Measurements from ENCODE around the gene FHL3. TPM values are rescaled to one million over a fixed set of nuclear protein-coding genes. Genes with fewer than 3 reads are reported as not detected.

Gene FHL3
- total RNA-seq, 1 experiment from 2014 or later, result 106 TPM

DNA sequence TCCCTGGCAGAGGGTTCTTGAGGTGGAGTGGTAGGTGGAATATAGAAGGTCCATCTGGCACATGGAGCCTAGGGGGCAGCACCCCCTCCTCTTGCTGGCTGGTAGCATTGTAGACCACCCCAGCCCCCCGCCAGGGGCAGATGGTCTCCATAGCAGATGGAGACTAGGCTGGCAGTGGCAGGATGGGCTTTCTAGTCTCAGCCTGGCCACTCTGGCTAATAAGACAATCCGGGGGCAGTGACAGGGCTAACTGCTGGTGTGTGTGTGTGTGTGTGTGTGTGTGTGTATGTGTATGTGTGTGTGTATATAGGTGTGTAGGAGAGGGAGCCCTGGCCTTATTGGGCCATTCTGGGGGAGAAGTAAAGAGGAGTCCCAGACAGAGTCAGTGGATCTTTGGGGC, 23.4 kb upstream of the FHL3 start:
- peaks cover 21% of the 10 kb centered on the region for H3K36me3 ChIP-seq (ENCODE audit: insufficient read depth, low read length, poor library complexity, severe bottlenecking)
- TF ChIP-seq CTCF (conservative IDR thresholded peaks at IDR 0.05; ENCODE audit: low read depth, low read length) (no peak), EZH2 (IDR thresholded peaks at IDR 0.05; ENCODE audit: borderline replicate concordance, low read depth, low read length, poor library complexity, severe bottlenecking) (no peak)
- CTCF ChIA-PET, result interaction anchor here (0.7 to 0.9 kb wide), 2 partner anchors 24 to 807 kb away, joined by 3 to 4 read pairs; no protein-coding TSS in a partner anchor
- BruUV-seq (replicated peaks), result no TSS peak
- no peaks in the 10 kb centered on the region for H3K27me3 ChIP-seq (replicated peaks; ENCODE audit: insufficient read depth, low read depth, low read length, poor library complexity)
- no peaks in the 10 kb centered on the region for H3K9me3 ChIP-seq (ENCODE audit: low read depth, low read length, poor library complexity, severe bottlenecking)
- no peak overlapping the region for H3K4me3 ChIP-seq (ENCODE audit: low read depth, low read length, poor library complexity, severe bottlenecking)
- peaks cover 69% of the 10 kb centered on the region for H3K4me1 ChIP-seq (ENCODE audit: insufficient read depth, low read length, poor library complexity, severe bottlenecking)
- intact Hi-C loops (cut with micrococcal nuclease; ENCODE audit: unreplicated experiment), result loop anchor here (5.0 to 10.0 kb wide), 3 partner anchors 266 to 789 kb away; no protein-coding TSS in a partner anchor
- DNase-seq (ENCODE audit: low spot score), result no peak
- POLR2A ChIA-PET (ENCODE audit: low non-redundant PET), result no interaction called here
- peak overlapping the region; percentile 95 for H3K27ac ChIP-seq (ENCODE audit: low read depth, low read length, poor library complexity, severe bottlenecking)

DNA sequence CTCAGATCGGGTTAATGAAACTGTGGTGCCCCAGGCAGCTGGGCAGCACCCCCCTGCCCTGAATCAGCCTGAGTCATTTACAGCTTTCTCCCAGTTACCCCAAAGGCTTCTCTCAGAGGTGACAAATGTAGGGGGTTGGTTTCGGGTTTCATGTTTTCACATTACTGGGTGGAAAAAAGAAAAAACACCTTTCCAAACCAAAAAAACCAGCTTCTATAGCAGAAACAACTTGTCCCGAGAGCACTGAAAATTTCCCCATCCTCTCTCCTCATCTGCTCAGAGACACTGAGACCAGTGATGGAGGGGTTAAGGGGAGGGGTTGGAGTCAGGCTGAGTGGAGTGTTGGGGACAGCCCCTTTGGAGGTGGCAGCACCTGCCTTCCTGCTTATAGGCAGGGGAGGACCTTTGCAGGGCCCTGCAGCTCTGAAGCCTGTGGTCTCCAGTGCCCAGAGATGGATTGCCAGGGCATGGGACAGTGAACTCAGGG, 22.8 kb upstream of the FHL3 start:
- POLR2A ChIA-PET (ENCODE audit: low non-redundant PET), result no interaction called here
- intact Hi-C loops (cut with micrococcal nuclease; ENCODE audit: unreplicated experiment), result loop anchor here (5.0 to 10.0 kb wide), 3 partner anchors 267 to 789 kb away; no protein-coding TSS in a partner anchor
- no TSS peak for BruUV-seq (replicated peaks)

More for the DNA sequence above, 22.8 kb upstream of the FHL3 start:
- Histone ChIP-seq H3K4me3 (ENCODE audit: low read depth, low read length, poor library complexity, severe bottlenecking) (no peak overlapping the region), H3K27me3 (replicated peaks; ENCODE audit: insufficient read depth, low read depth, low read length, poor library complexity) (no peaks in the 10 kb centered on the region), H3K27ac (ENCODE audit: low read depth, low read length, poor library complexity, severe bottlenecking) (peak overlapping the region; percentile 95), H3K9me3 (ENCODE audit: low read depth, low read length, poor library complexity, severe bottlenecking) (no peaks in the 10 kb centered on the region), H3K36me3 (ENCODE audit: insufficient read depth, low read length, poor library complexity, severe bottlenecking) (peaks cover 27% of the 10 kb centered on the region), H3K4me1 (ENCODE audit: insufficient read depth, low read length, poor library complexity, severe bottlenecking) (peaks cover 71% of the 10 kb centered on the region)
- CTCF ChIA-PET, result interaction anchor here (1.1 to 3.1 kb wide), 2 partner anchors 40 to 44 kb away, joined by 3 to 14 read pairs; no protein-coding TSS in a partner anchor
- TF ChIP-seq CTCF (conservative IDR thresholded peaks at IDR 0.05; ENCODE audit: low read depth, low read length) (no peak), EZH2 (IDR thresholded peaks at IDR 0.05; ENCODE audit: borderline replicate concordance, low read depth, low read length, poor library complexity, severe bottlenecking) (no peak)
- no peak for DNase-seq (ENCODE audit: low spot score)

All from A673 (cell line).